Kidney (tissue), 14 donors: Measurements from ENCODE around the gene TRPC1. TPM values are rescaled to one million over a fixed set of nuclear protein-coding genes. Genes with fewer than 3 reads are reported as not detected.
"Not testable (repeated sequence)": the region's sequence is repeated elsewhere in the genome, so short reads cannot be mapped to it uniquely, and the experiment has no call there.

Experiments used
- DNase-seq, 5 donors: peaks; one replicate each; pipeline ENCODE4 v3.0.0-alpha.2; 2013 to 2020
- FAIRE-seq: peaks from 2 replicates; lab custom pipeline; 2012; peaks lifted over from hg19 to GRCh38; lab: Jason Lieb, UNC
- H3K27ac ChIP-seq, 2 donors: one replicate each; pipeline ENCODE4 v1.7.0; 2013; ENCODE audit warnings: low read depth in 2 of 2, low read length in 2 of 2, inconsistent platforms in 1 of 2
- H3K27me3 ChIP-seq: one replicate; pipeline ENCODE4 v1.7.1; 2013; ENCODE audit warnings: low read length, inconsistent platforms; ENCODE audit not compliant: control insufficient read depth, insufficient read depth
- H3K36me3 ChIP-seq, 3 donors: one replicate each; pipeline versions ENCODE4 v1.7.0 to v1.7.1; 2013; ENCODE audit warnings: low read length in 3 of 3, control low read depth in 1 of 3, inconsistent platforms in 1 of 3; ENCODE audit not compliant: insufficient read depth in 3 of 3, control insufficient read depth in 2 of 3
- H3K4me1 ChIP-seq, 3 donors: one replicate each; pipeline versions ENCODE4 v1.7.0 to v1.7.1; 2013; ENCODE audit warnings: low read length in 3 of 3, inconsistent platforms in 1 of 3, low read depth in 1 of 3; ENCODE audit not compliant: control insufficient read depth in 2 of 3, insufficient read depth in 2 of 3
- H3K4me3 ChIP-seq, 3 donors: one replicate each; pipeline versions ENCODE4 v1.7.0 to v1.8.1; 2013; ENCODE audit warnings: low read length in 3 of 3, control low read depth in 1 of 3, inconsistent platforms in 1 of 3
- H3K9ac ChIP-seq, 3 donors: one replicate each; pipeline versions ENCODE4 v1.7.0 to v1.7.1; 2013; ENCODE audit warnings: low read length in 3 of 3, control low read depth in 1 of 3, inconsistent platforms in 1 of 3
- H3K9me3 ChIP-seq, 3 donors: one replicate each; pipeline versions ENCODE4 v1.7.0 to v1.7.1; 2013; ENCODE audit warnings: low read length in 3 of 3, control low read depth in 1 of 3, inconsistent platforms in 1 of 3; ENCODE audit not compliant: control insufficient read depth in 2 of 3, insufficient read depth in 1 of 3
- CTCF ChIP-seq: IDR thresholded peaks from 3 replicates; pipeline ENCODE4 v1.5.1; 2012; ENCODE audit warnings: mild to moderate bottlenecking, moderate library complexity, borderline replicate concordance; ENCODE audit not compliant: insufficient read depth; ENCODE audit errors: extremely low read depth
- intact Hi-C: fragments of 100-400 bp; cut with DNase I; formaldehyde crosslinking; loops from one replicate; pipeline ENCODE4 v1.11.1; 2022
- polyA plus RNA-seq: library from polyadenylated mRNA; stranded (reverse); fragments of 350-450 nt; fragmentation: Illumina TruSeq; extraction: RNeasy Lipid Tissue Mini Kit (QIAGEN cat#74804); gene quantifications from one replicate; pipeline ENCODE4 v1.2.3, GENCODE V29; 2014; ENCODE audit warnings: low read depth, low replicate concordance; ENCODE audit not compliant: insufficient read depth
- total RNA-seq: library from RNA; stranded (reverse); fragmentation: NEBNext Ultra II Directional; extraction: Animal tissue kit (Norgen Biotek cat#: 25700); gene quantifications from one replicate; pipeline ENCODE4 v1.2.1, GENCODE V29; 2021
- donor health status: control.
- donor health status: control.
- donor health status: control.
- donor health status: control.
- donor health status: control.
- donor health status: DM: yes; HTN: yes; CAD: no.
- donor health status: Normal renal cell carcinoma (clear cell type).

The TRPC1 gene
- total and polyA plus RNA-seq, 2 donors from 2014 or later: 3.2 to 13.2 TPM

DNA sequence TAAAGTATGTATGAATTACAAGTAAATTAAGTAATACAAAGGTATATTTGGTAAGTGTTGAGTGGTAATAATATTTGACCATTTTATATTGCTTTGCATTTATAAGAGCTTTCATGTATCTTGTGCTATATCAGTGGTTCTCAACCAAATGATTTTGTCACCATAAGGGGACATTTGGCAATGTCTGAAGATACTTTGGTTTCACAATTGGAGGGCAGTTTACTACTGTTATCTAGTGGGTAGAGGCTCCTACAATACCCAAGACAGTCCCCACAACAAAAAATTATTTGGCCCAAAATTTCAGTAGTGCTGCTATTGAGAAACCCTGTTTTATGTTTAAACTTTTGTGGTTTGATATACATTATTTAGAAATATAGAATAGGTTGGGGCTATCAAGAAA lies 14.6 kb downstream of the TRPC1 start:
- Histone ChIP-seq H3K4me1 (no peaks in the 10 kb centered on the region), H3K36me3 (no peaks in the 10 kb centered on the region), H3K27ac (no peak overlapping the region), H3K27me3 (no peaks in the 10 kb centered on the region), H3K9ac (no peak overlapping the region), H3K9me3 (no peaks in the 10 kb centered on the region), H3K4me3 (no peak overlapping the region)
- DNase-seq (no peak), FAIRE-seq (no peak)
- intact Hi-C loops: no loop called here
- TF ChIP-seq CTCF: no peak

- H3K9ac ChIP-seq: no peak overlapping the region
- H3K27ac ChIP-seq: no peak overlapping the region
- no peak overlapping the region for H3K4me3 ChIP-seq
- FAIRE-seq: no peak
- no peaks in the 10 kb centered on the region for H3K9me3 ChIP-seq
- intact Hi-C loops: no loop called here
- no peaks in the 10 kb centered on the region for H3K4me1 ChIP-seq
- TF ChIP-seq CTCF: no peak
- peaks cover 0 to 2% (median 0%) of the 10 kb centered on the region in 3 donors for H3K36me3 ChIP-seq
- DNase-seq: no peak
- no peaks in the 10 kb centered on the region for H3K27me3 ChIP-seq
Measured at GRCh38 chr3:142746646-142747045, 22.8 kb downstream of the TRPC1 start.

DNA sequence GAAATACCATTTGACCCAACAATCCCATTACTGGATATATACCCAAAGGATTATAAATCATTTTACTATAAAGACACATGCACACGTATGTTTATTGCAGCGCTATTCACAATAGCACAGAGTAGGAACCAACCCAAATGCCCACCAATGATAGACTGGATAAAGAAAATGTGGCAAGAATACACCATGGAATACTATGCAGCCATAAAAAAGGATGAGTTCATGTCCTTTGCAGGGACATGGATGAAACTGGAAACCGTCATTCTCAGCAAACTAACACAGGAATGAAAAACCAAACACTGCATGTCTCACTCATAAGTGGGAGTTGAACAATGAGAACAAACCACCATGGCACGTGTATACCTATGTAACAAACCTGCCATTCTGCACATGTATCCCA lies 26.7 kb downstream of the TRPC1 start:
- H3K27ac ChIP-seq, H3K27me3 ChIP-seq, intact Hi-C loops, H3K4me3 ChIP-seq, H3K9me3 ChIP-seq, DNase-seq, FAIRE-seq, H3K36me3 ChIP-seq, H3K9ac ChIP-seq, H3K4me1 ChIP-seq: not testable (repeated sequence)

- H3K27ac ChIP-seq, intact Hi-C loops, H3K9me3 ChIP-seq, H3K36me3 ChIP-seq, H3K4me1 ChIP-seq, H3K27me3 ChIP-seq, FAIRE-seq, H3K4me3 ChIP-seq, H3K9ac ChIP-seq, DNase-seq: not testable (repeated sequence)
Measured at GRCh38 chr3:142752605-142753004, 28.8 kb downstream of the TRPC1 start.

GRCh38 chr3:142754494-142754893 lies 30.7 kb downstream of the TRPC1 start:
- no peaks in the 10 kb centered on the region for H3K4me1 ChIP-seq
- no peak overlapping the region for H3K27ac ChIP-seq
- DNase-seq: no peak
- no peak overlapping the region for H3K4me3 ChIP-seq
- no peaks in the 10 kb centered on the region for H3K27me3 ChIP-seq
- H3K9me3 ChIP-seq: no peaks in the 10 kb centered on the region
- no peaks in the 10 kb centered on the region for H3K36me3 ChIP-seq
- no peak overlapping the region for H3K9ac ChIP-seq
- no peak for TF ChIP-seq CTCF
- FAIRE-seq: no peak
- intact Hi-C loops: no loop called here
